ENCODE results near the gene HS3ST5.

GRCh38 chr6:114008331-114008730, 334.5 kb downstream of the HS3ST5 start:
- no peak for TF ChIP-seq CTCF (IDR thresholded peaks at IDR 0.05; ENCODE audit: low read length)
- TF ChIP-seq EZH2phosphoT487 (IDR thresholded peaks at IDR 0.05; ENCODE audit: low read length) = no peak

Measured in MM.1S (cell line).